H9 (cell line): ENCODE results near the gene PDE1A. TPM values are rescaled to one million over a fixed set of nuclear protein-coding genes. Genes with fewer than 3 reads are reported as not detected.

Source experiments
- DNase-seq: peaks from one replicate; pipeline ENCODE4 v3.0.0-alpha.2; 2017
- H2AFZ ChIP-seq: one replicate; pipeline ENCODE4 v1.6.1; 2013; ENCODE audit warnings: mild to moderate bottlenecking, low read length, control low read depth, moderate library complexity
- H2AK5ac ChIP-seq: 2 replicates; pipeline ENCODE4 v1.6.1; 2013; ENCODE audit warnings: low read length, control low read depth, mixed read lengths; ENCODE audit not compliant: insufficient read length
- H2BK120ac ChIP-seq: one replicate; pipeline ENCODE4 v1.6.1; 2013; ENCODE audit warnings: low read depth, mild to moderate bottlenecking, low read length, control low read depth, inconsistent platforms; ENCODE audit not compliant: poor library complexity, severe bottlenecking
- H2BK12ac ChIP-seq: 2 replicates; pipeline ENCODE4 v1.6.1; 2013; ENCODE audit warnings: low read length, control low read depth, mixed read lengths, low read depth; ENCODE audit not compliant: insufficient read length
- H2BK15ac ChIP-seq: 2 replicates; pipeline ENCODE4 v1.6.1; 2013; ENCODE audit warnings: low read depth, low read length, control low read depth
- H2BK20ac ChIP-seq: one replicate; pipeline ENCODE4 v1.6.1; 2013; ENCODE audit warnings: low read depth, mild to moderate bottlenecking, low read length, control low read depth, inconsistent platforms; ENCODE audit not compliant: poor library complexity, severe bottlenecking
- H2BK5ac ChIP-seq: 2 replicates; pipeline ENCODE4 v1.6.1; 2013; ENCODE audit warnings: low read length, control low read depth, mixed read lengths; ENCODE audit not compliant: insufficient read length
- H3K14ac ChIP-seq: 2 replicates; pipeline ENCODE4 v1.6.1; 2013; ENCODE audit warnings: low read length, control low read depth; ENCODE audit not compliant: insufficient read depth
- H3K18ac ChIP-seq: 2 replicates; pipeline ENCODE4 v1.6.1; 2013; ENCODE audit warnings: low read depth, mild to moderate bottlenecking, mixed read lengths, low read length, control low read depth; ENCODE audit not compliant: insufficient read length
- H3K23ac ChIP-seq: 2 replicates; pipeline ENCODE4 v1.6.1; 2013; ENCODE audit warnings: low read length, control low read depth, mixed read lengths, low read depth; ENCODE audit not compliant: insufficient read length
- H3K23me2 ChIP-seq: 2 replicates; pipeline ENCODE4 v1.6.1; 2013; ENCODE audit warnings: low read depth, mild to moderate bottlenecking, mixed read lengths, low read length, control low read depth; ENCODE audit not compliant: insufficient read length, poor library complexity, severe bottlenecking
- H3K27ac ChIP-seq: 2 replicates; pipeline ENCODE4 v1.5.1; 2013; ENCODE audit warnings: low read length, control low read depth, mixed read lengths, low read depth; ENCODE audit not compliant: insufficient read length
- H3K27me3 ChIP-seq: 2 replicates; pipeline ENCODE4 v1.6.1; 2013; ENCODE audit warnings: low read length, control low read depth, inconsistent platforms; ENCODE audit not compliant: insufficient read depth
- H3K4ac ChIP-seq: 2 replicates; pipeline ENCODE4 v1.6.1; 2013; ENCODE audit warnings: low read depth, mild to moderate bottlenecking, control low read depth, inconsistent platforms, low read length, moderate library complexity
- H3K4me1 ChIP-seq: 2 replicates; pipeline ENCODE4 v1.6.1; 2013; ENCODE audit warnings: low read length, control low read depth, inconsistent platforms; ENCODE audit not compliant: insufficient read depth
- H3K4me2 ChIP-seq: 2 replicates; pipeline ENCODE4 v1.6.1; 2013; ENCODE audit warnings: low read length, control low read depth, mixed read lengths; ENCODE audit not compliant: insufficient read length, insufficient read depth
- H3K56ac ChIP-seq: 2 replicates; pipeline ENCODE4 v1.6.1; 2013; ENCODE audit warnings: low read depth, mild to moderate bottlenecking, mixed read lengths, low read length, control low read depth; ENCODE audit not compliant: insufficient read length
- H3K79me1 ChIP-seq: 2 replicates; pipeline ENCODE4 v1.6.1; 2013; ENCODE audit warnings: low read depth, mild to moderate bottlenecking, moderate library complexity, low read length, control low read depth, inconsistent platforms; ENCODE audit not compliant: insufficient read depth, poor library complexity, severe bottlenecking
- H3K79me2 ChIP-seq: 2 replicates; pipeline ENCODE4 v1.6.1; 2013; ENCODE audit warnings: low read length, control low read depth, inconsistent platforms; ENCODE audit not compliant: insufficient read depth
- H3K9ac ChIP-seq: 2 replicates; pipeline ENCODE4 v1.6.1; 2013; ENCODE audit warnings: low read length, control low read depth, mixed read lengths; ENCODE audit not compliant: insufficient read length; ENCODE audit errors: extremely low read depth
- H3K9me3 ChIP-seq: one replicate; pipeline ENCODE4 v1.6.1; 2013; ENCODE audit warnings: low read depth, low read length, inconsistent platforms; ENCODE audit not compliant: control insufficient read depth
- H3T11ph ChIP-seq: one replicate; pipeline ENCODE4 v1.6.1; 2013; ENCODE audit warnings: mild to moderate bottlenecking, low read length, control low read depth, inconsistent platforms
- H4K20me1 ChIP-seq: one replicate; pipeline ENCODE4 v1.6.1; 2013; ENCODE audit not compliant: control insufficient read depth, insufficient read length, insufficient read depth
- H4K5ac ChIP-seq: 2 replicates; pipeline ENCODE4 v1.6.1; 2013; ENCODE audit warnings: low read depth, mild to moderate bottlenecking, mixed read lengths, low read length, control low read depth; ENCODE audit not compliant: insufficient read length
- H4K8ac ChIP-seq: replicated peaks from 2 replicates; pipeline ENCODE4 v1.6.1; 2013; ENCODE audit warnings: low read length, control low read depth, mixed read lengths, low read depth; ENCODE audit not compliant: insufficient read length
- H4K91ac ChIP-seq: 2 replicates; pipeline ENCODE4 v1.6.1; 2013; ENCODE audit warnings: low read depth, mild to moderate bottlenecking, moderate library complexity, mixed read lengths, low read length, control low read depth; ENCODE audit not compliant: insufficient read length
- H3K27ac Mint-ChIP-seq, 3 experiments: 2 replicates in 2 of 3; 3 replicates in 1 of 3; pipeline ENCODE4 v1.8.0; 2020 to 2021; ENCODE audit warnings: mixed read lengths in 3 of 3, mild to moderate bottlenecking in 1 of 3, moderate library complexity in 1 of 3
- H3K27me3 Mint-ChIP-seq: 2 replicates; pipeline ENCODE4 v1.8.0; 2021; ENCODE audit warnings: low read depth, mild to moderate bottlenecking, moderate library complexity, mixed read lengths
- H3K36me3 Mint-ChIP-seq, 3 experiments: 2 replicates in 2 of 3; 3 replicates in 1 of 3; pipeline ENCODE4 v1.8.0; 2020 to 2021; ENCODE audit warnings: low read depth in 3 of 3, mixed read lengths in 3 of 3; ENCODE audit not compliant: insufficient read depth in 1 of 3
- H3K4me1 Mint-ChIP-seq, 2 experiments: 2 replicates each; pipeline ENCODE4 v1.8.0; 2020; ENCODE audit warnings: mixed read lengths in 2 of 2
- H3K4me3 Mint-ChIP-seq, 2 experiments: 2 replicates in 1 of 2; 3 replicates in 1 of 2; pipeline ENCODE4 v1.8.0; 2020 to 2021; ENCODE audit warnings: mild to moderate bottlenecking in 2 of 2, mixed read lengths in 2 of 2, moderate library complexity in 1 of 2
- H3K9me3 Mint-ChIP-seq, 2 experiments: 2 replicates in 1 of 2; 3 replicates in 1 of 2; pipeline ENCODE4 v1.8.0; 2020; ENCODE audit warnings: mild to moderate bottlenecking in 2 of 2, mixed read lengths in 2 of 2, moderate library complexity in 1 of 2
- CTCF ChIP-seq: fragments of 200-600 bp; sonication (generic); conservative IDR thresholded peaks from 3 replicates; pipeline ENCODE4 v1.8.0; 2021; ENCODE audit warnings: antibody characterized with exemption, mild to moderate bottlenecking
- WGBS: extraction: QIAGEN DNeasy Blood & Tissue Kit; methylation state at CpG from one replicate; pipeline ENCODE4 v1.1.7; 2013; ENCODE audit warnings: missing lambda C conversion rate, low lambda C conversion rate, mixed read lengths; ENCODE audit not compliant: insufficient read length; ENCODE audit errors: extremely low coverage; 5-methylcytosine and 5-hydroxymethylcytosine counted together
- total RNA-seq: library from RNA; stranded (reverse); gene quantifications from 2 replicates; pipeline ENCODE4 v1.2.1, GENCODE V29; 2021

Gene PDE1A
- total RNA-seq, 1 experiment from 2014 or later: 0.11 TPM

DNA sequence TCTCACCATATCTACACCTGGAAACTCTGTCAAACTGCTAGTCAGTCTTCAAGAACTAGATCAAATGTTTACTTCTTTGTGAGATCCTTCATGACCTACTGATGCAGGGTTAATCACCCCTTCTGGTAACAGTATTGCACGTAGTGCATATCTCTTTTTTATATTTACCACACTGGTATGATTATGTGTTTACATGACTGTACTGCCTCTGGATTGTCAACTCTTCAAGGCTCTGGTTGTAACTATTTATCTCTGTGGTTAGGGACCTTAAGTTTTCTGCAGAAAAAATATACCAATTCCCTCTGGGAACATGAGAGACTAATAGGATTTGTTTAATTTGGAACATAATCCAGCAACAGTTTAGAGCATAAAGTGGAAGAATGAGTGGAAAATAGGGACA, 135.5 kb downstream of the PDE1A start:
- no peak for TF ChIP-seq CTCF
- Histone ChIP-seq H3K4ac (no peak overlapping the region), H3K4me1 (no peaks in the 10 kb centered on the region), H4K8ac (no peak overlapping the region), H2BK120ac (no peak overlapping the region), H3K79me2 (no peaks in the 10 kb centered on the region), H4K5ac (no peak overlapping the region), H3K79me1 (no peaks in the 10 kb centered on the region), H2AK5ac (no peak overlapping the region), H2AFZ (no peak overlapping the region), H2BK5ac (no peak overlapping the region), H2BK12ac (no peak overlapping the region), H3T11ph (no peak overlapping the region), H3K27ac (no peak overlapping the region), H3K9me3 (no peaks in the 10 kb centered on the region), H3K4me2 (no peak overlapping the region), H3K14ac (no peak overlapping the region), H3K9ac (no peak overlapping the region), H2BK15ac (no peak overlapping the region), H3K27me3 (no peaks in the 10 kb centered on the region), H3K56ac (no peak overlapping the region), H3K18ac (no peak overlapping the region), H3K23me2 (no peaks in the 10 kb centered on the region), H2BK20ac (no peak overlapping the region), H3K23ac (no peak overlapping the region), H4K91ac (no peak overlapping the region), H4K20me1 (no peaks in the 10 kb centered on the region)
- peaks cover 0 to 3% of the 10 kb centered on the region in 2 experiments; a peak in 1 of 4 replicates for H3K4me1 Mint-ChIP-seq
- no peak for DNase-seq
- no peak overlapping the region for H3K4me3 Mint-ChIP-seq
- no peaks in the 10 kb centered on the region for H3K27me3 Mint-ChIP-seq
- no peak overlapping the region for H3K27ac Mint-ChIP-seq
- WGBS: no CpG with 5 or more reads among the region's 1 CpG
- H3K36me3 Mint-ChIP-seq: no peaks in the 10 kb centered on the region; a peak in 1 of 7 replicates
- no peaks in the 10 kb centered on the region for H3K9me3 Mint-ChIP-seq
